Measurements from ENCODE around the gene PRKCB.

Gene PRKCB

GRCh38 chr16:24114876-24115275 is 279.1 kb downstream of the PRKCB start:
- no peak overlapping the region for H3K4me3 ChIP-seq (ENCODE audit: low read length in 2 of 2)
- no peaks in the 10 kb centered on the region for H3K36me3 ChIP-seq (ENCODE audit: control insufficient read depth in 2 of 2, insufficient read depth in 2 of 2, low read length in 2 of 2)
- H3K27me3 ChIP-seq (ENCODE audit: control insufficient read depth in 2 of 2, insufficient read depth in 2 of 2, low read length in 2 of 2), result peaks cover 0 to 1% of the 10 kb centered on the region in 2 donors
- no peaks in the 10 kb centered on the region for H3K4me1 ChIP-seq (ENCODE audit: control insufficient read depth in 2 of 2, insufficient read depth in 2 of 2, low read length in 2 of 2)
- H3K9ac ChIP-seq (ENCODE audit: low read depth in 1 of 2, low read length in 2 of 2), result no peak overlapping the region
- no peak overlapping the region for H3K27ac ChIP-seq (ENCODE audit: low read depth in 2 of 2, low read length in 2 of 2)
- no peaks in the 10 kb centered on the region for H3K9me3 ChIP-seq (ENCODE audit: control insufficient read depth in 2 of 2, low read length in 2 of 2)

- Histone ChIP-seq H3K9ac (ENCODE audit: low read depth in 1 of 2, low read length in 2 of 2) (no peak overlapping the region), H3K9me3 (ENCODE audit: control insufficient read depth in 2 of 2, low read length in 2 of 2) (no peaks in the 10 kb centered on the region), H3K27me3 (ENCODE audit: control insufficient read depth in 2 of 2, insufficient read depth in 2 of 2, low read length in 2 of 2) (peaks cover 0 to 2% of the 10 kb centered on the region in 2 donors), H3K36me3 (ENCODE audit: control insufficient read depth in 2 of 2, insufficient read depth in 2 of 2, low read length in 2 of 2) (no peaks in the 10 kb centered on the region), H3K4me1 (ENCODE audit: control insufficient read depth in 2 of 2, insufficient read depth in 2 of 2, low read length in 2 of 2) (no peaks in the 10 kb centered on the region), H3K4me3 (ENCODE audit: low read length in 2 of 2) (no peak overlapping the region), H3K27ac (ENCODE audit: low read depth in 2 of 2, low read length in 2 of 2) (no peak overlapping the region)
These were observed 280.4 kb downstream of the PRKCB start for GRCh38 chr16:24116046-24116776.

GRCh38 chr16:24116989-24117388 is 281.2 kb downstream of the PRKCB start:
- Histone ChIP-seq H3K27me3 (ENCODE audit: control insufficient read depth in 2 of 2, insufficient read depth in 2 of 2, low read length in 2 of 2) (peaks cover 0 to 2% of the 10 kb centered on the region in 2 donors), H3K9ac (ENCODE audit: low read depth in 1 of 2, low read length in 2 of 2) (no peak overlapping the region), H3K9me3 (ENCODE audit: control insufficient read depth in 2 of 2, low read length in 2 of 2) (no peaks in the 10 kb centered on the region), H3K4me1 (ENCODE audit: control insufficient read depth in 2 of 2, insufficient read depth in 2 of 2, low read length in 2 of 2) (no peaks in the 10 kb centered on the region), H3K27ac (ENCODE audit: low read depth in 2 of 2, low read length in 2 of 2) (no peak overlapping the region), H3K36me3 (ENCODE audit: control insufficient read depth in 2 of 2, insufficient read depth in 2 of 2, low read length in 2 of 2) (no peaks in the 10 kb centered on the region), H3K4me3 (ENCODE audit: low read length in 2 of 2) (no peak overlapping the region)

GRCh38 chr16:24117680-24118079 is 281.9 kb downstream of the PRKCB start:
- H3K4me3 ChIP-seq (ENCODE audit: low read length in 2 of 2), result no peak overlapping the region
- no peaks in the 10 kb centered on the region for H3K4me1 ChIP-seq (ENCODE audit: control insufficient read depth in 2 of 2, insufficient read depth in 2 of 2, low read length in 2 of 2)
- H3K27ac ChIP-seq (ENCODE audit: low read depth in 2 of 2, low read length in 2 of 2), result no peak overlapping the region
- H3K9ac ChIP-seq (ENCODE audit: low read depth in 1 of 2, low read length in 2 of 2), result no peak overlapping the region
- H3K36me3 ChIP-seq (ENCODE audit: control insufficient read depth in 2 of 2, insufficient read depth in 2 of 2, low read length in 2 of 2), result no peaks in the 10 kb centered on the region
- H3K27me3 ChIP-seq (ENCODE audit: control insufficient read depth in 2 of 2, insufficient read depth in 2 of 2, low read length in 2 of 2), result peaks cover 0 to 2% of the 10 kb centered on the region in 2 donors
- H3K9me3 ChIP-seq (ENCODE audit: control insufficient read depth in 2 of 2, low read length in 2 of 2), result no peaks in the 10 kb centered on the region

GRCh38 chr16:24118126-24118821 is 282.5 kb downstream of the PRKCB start:
- Histone ChIP-seq H3K9me3 (ENCODE audit: control insufficient read depth in 2 of 2, low read length in 2 of 2) (no peaks in the 10 kb centered on the region), H3K36me3 (ENCODE audit: control insufficient read depth in 2 of 2, insufficient read depth in 2 of 2, low read length in 2 of 2) (no peaks in the 10 kb centered on the region), H3K9ac (ENCODE audit: low read depth in 1 of 2, low read length in 2 of 2) (no peak overlapping the region), H3K27ac (ENCODE audit: low read depth in 2 of 2, low read length in 2 of 2) (no peak overlapping the region), H3K27me3 (ENCODE audit: control insufficient read depth in 2 of 2, insufficient read depth in 2 of 2, low read length in 2 of 2) (peaks cover 0 to 2% of the 10 kb centered on the region in 2 donors), H3K4me3 (ENCODE audit: low read length in 2 of 2) (no peak overlapping the region), H3K4me1 (ENCODE audit: control insufficient read depth in 2 of 2, insufficient read depth in 2 of 2, low read length in 2 of 2) (no peaks in the 10 kb centered on the region)

GRCh38 chr16:24119807-24120206 is 284.0 kb downstream of the PRKCB start:
- no peaks in the 10 kb centered on the region for H3K4me1 ChIP-seq (ENCODE audit: control insufficient read depth in 2 of 2, insufficient read depth in 2 of 2, low read length in 2 of 2)
- H3K27me3 ChIP-seq (ENCODE audit: control insufficient read depth in 2 of 2, insufficient read depth in 2 of 2, low read length in 2 of 2), result peaks cover 0 to 2% of the 10 kb centered on the region in 2 donors
- H3K9ac ChIP-seq (ENCODE audit: low read depth in 1 of 2, low read length in 2 of 2), result no peak overlapping the region
- H3K9me3 ChIP-seq (ENCODE audit: control insufficient read depth in 2 of 2, low read length in 2 of 2), result no peaks in the 10 kb centered on the region
- peaks cover 0 to 7% of the 10 kb centered on the region in 2 donors for H3K36me3 ChIP-seq (ENCODE audit: control insufficient read depth in 2 of 2, insufficient read depth in 2 of 2, low read length in 2 of 2)
- H3K27ac ChIP-seq (ENCODE audit: low read depth in 2 of 2, low read length in 2 of 2), result no peak overlapping the region
- H3K4me3 ChIP-seq (ENCODE audit: low read length in 2 of 2), result no peak overlapping the region

- H3K36me3 ChIP-seq (ENCODE audit: control insufficient read depth in 2 of 2, insufficient read depth in 2 of 2, low read length in 2 of 2), result peaks cover 0 to 12% of the 10 kb centered on the region in 2 donors
- no peak overlapping the region for H3K27ac ChIP-seq (ENCODE audit: low read depth in 2 of 2, low read length in 2 of 2)
- no peak overlapping the region for H3K4me3 ChIP-seq (ENCODE audit: low read length in 2 of 2)
- H3K4me1 ChIP-seq (ENCODE audit: control insufficient read depth in 2 of 2, insufficient read depth in 2 of 2, low read length in 2 of 2), result no peaks in the 10 kb centered on the region
- H3K27me3 ChIP-seq (ENCODE audit: control insufficient read depth in 2 of 2, insufficient read depth in 2 of 2, low read length in 2 of 2), result peaks cover 0 to 2% of the 10 kb centered on the region in 2 donors
- H3K9ac ChIP-seq (ENCODE audit: low read depth in 1 of 2, low read length in 2 of 2), result no peak overlapping the region
- no peaks in the 10 kb centered on the region for H3K9me3 ChIP-seq (ENCODE audit: control insufficient read depth in 2 of 2, low read length in 2 of 2)
These were observed 287.5 kb downstream of the PRKCB start for GRCh38 chr16:24123275-24123674.

- H3K9me3 ChIP-seq (ENCODE audit: control insufficient read depth in 2 of 2, low read length in 2 of 2), result no peaks in the 10 kb centered on the region
- H3K9ac ChIP-seq (ENCODE audit: low read depth in 1 of 2, low read length in 2 of 2), result no peak overlapping the region
- H3K27me3 ChIP-seq (ENCODE audit: control insufficient read depth in 2 of 2, insufficient read depth in 2 of 2, low read length in 2 of 2), result peaks cover 0 to 2% of the 10 kb centered on the region in 2 donors
- peaks cover 0 to 12% of the 10 kb centered on the region in 2 donors for H3K36me3 ChIP-seq (ENCODE audit: control insufficient read depth in 2 of 2, insufficient read depth in 2 of 2, low read length in 2 of 2)
- H3K4me3 ChIP-seq (ENCODE audit: low read length in 2 of 2), result no peak overlapping the region
- no peaks in the 10 kb centered on the region for H3K4me1 ChIP-seq (ENCODE audit: control insufficient read depth in 2 of 2, insufficient read depth in 2 of 2, low read length in 2 of 2)
- no peak overlapping the region for H3K27ac ChIP-seq (ENCODE audit: low read depth in 2 of 2, low read length in 2 of 2)
These were observed 288.5 kb downstream of the PRKCB start for GRCh38 chr16:24124291-24124690.

GRCh38 chr16:24125214-24125613 is 289.4 kb downstream of the PRKCB start:
- no peaks in the 10 kb centered on the region for H3K9me3 ChIP-seq (ENCODE audit: control insufficient read depth in 2 of 2, low read length in 2 of 2)
- no peak overlapping the region for H3K4me3 ChIP-seq (ENCODE audit: low read length in 2 of 2)
- no peak overlapping the region for H3K9ac ChIP-seq (ENCODE audit: low read depth in 1 of 2, low read length in 2 of 2)
- no peaks in the 10 kb centered on the region for H3K27me3 ChIP-seq (ENCODE audit: control insufficient read depth in 2 of 2, insufficient read depth in 2 of 2, low read length in 2 of 2)
- H3K4me1 ChIP-seq (ENCODE audit: control insufficient read depth in 2 of 2, insufficient read depth in 2 of 2, low read length in 2 of 2), result no peaks in the 10 kb centered on the region
- H3K27ac ChIP-seq (ENCODE audit: low read depth in 2 of 2, low read length in 2 of 2), result no peak overlapping the region
- H3K36me3 ChIP-seq (ENCODE audit: control insufficient read depth in 2 of 2, insufficient read depth in 2 of 2, low read length in 2 of 2), result peaks cover 0 to 12% of the 10 kb centered on the region in 2 donors

GRCh38 chr16:24129412-24129918 is 293.7 kb downstream of the PRKCB start:
- Histone ChIP-seq H3K27ac (ENCODE audit: low read depth in 2 of 2, low read length in 2 of 2) (no peak overlapping the region), H3K9ac (ENCODE audit: low read depth in 1 of 2, low read length in 2 of 2) (no peak overlapping the region), H3K4me3 (ENCODE audit: low read length in 2 of 2) (no peak overlapping the region), H3K4me1 (ENCODE audit: control insufficient read depth in 2 of 2, insufficient read depth in 2 of 2, low read length in 2 of 2) (no peaks in the 10 kb centered on the region), H3K27me3 (ENCODE audit: control insufficient read depth in 2 of 2, insufficient read depth in 2 of 2, low read length in 2 of 2) (no peaks in the 10 kb centered on the region), H3K9me3 (ENCODE audit: control insufficient read depth in 2 of 2, low read length in 2 of 2) (no peaks in the 10 kb centered on the region), H3K36me3 (ENCODE audit: control insufficient read depth in 2 of 2, insufficient read depth in 2 of 2, low read length in 2 of 2) (peaks cover 0 to 5% of the 10 kb centered on the region in 2 donors)

Data from mucosa of rectum (tissue), 2 donors.